Measurements from ENCODE around the gene CLCN5.

The CLCN5 gene

GRCh38 chrX:49934729-49935128 lies 12.3 kb downstream of the CLCN5 start:
- no peak for DNase-seq

- DNase-seq, result no peak
Measured at GRCh38 chrX:49947781-49948180, 25.4 kb downstream of the CLCN5 start.

GRCh38 chrX:49949961-49950360 lies 27.6 kb downstream of the CLCN5 start:
- no peak for DNase-seq

- no peak for DNase-seq
Measured at GRCh38 chrX:49951524-49952193, 29.3 kb downstream of the CLCN5 start.

GRCh38 chrX:49956313-49956712 lies 33.9 kb downstream of the CLCN5 start:
- no peak for DNase-seq

- no peak for DNase-seq
Measured at GRCh38 chrX:49958727-49959485, 36.5 kb downstream of the CLCN5 start.

GRCh38 chrX:49959602-49960001 lies 37.2 kb downstream of the CLCN5 start:
- DNase-seq, result no peak

- no peak for DNase-seq
Measured at GRCh38 chrX:49960061-49960460, 37.7 kb downstream of the CLCN5 start.

- DNase-seq, result no peak
Measured at GRCh38 chrX:49970674-49971073, 48.3 kb downstream of the CLCN5 start.

GRCh38 chrX:49972328-49972860 lies 50.0 kb downstream of the CLCN5 start:
- DNase-seq, result no peak

GRCh38 chrX:49976682-49977197 lies 54.3 kb downstream of the CLCN5 start:
- no peak for DNase-seq

- no peak for DNase-seq
Measured at GRCh38 chrX:49977319-49978090, 55.1 kb downstream of the CLCN5 start.

GRCh38 chrX:49978176-49978575 lies 55.8 kb downstream of the CLCN5 start:
- DNase-seq, result no peak

- no peak for DNase-seq
Measured at GRCh38 chrX:49986058-49986457, 63.7 kb downstream of the CLCN5 start.

GRCh38 chrX:49987651-49988050 lies 65.3 kb downstream of the CLCN5 start:
- no peak for DNase-seq

- DNase-seq, result no peak
Measured at GRCh38 chrX:49988143-49988542, 65.7 kb downstream of the CLCN5 start.

GRCh38 chrX:49991758-49992157 lies 69.4 kb downstream of the CLCN5 start:
- no peak for DNase-seq

- DNase-seq, result no peak
Measured at GRCh38 chrX:49992853-49993252, 70.5 kb downstream of the CLCN5 start.

- DNase-seq, result no peak
Measured at GRCh38 chrX:49993661-49994060, 71.3 kb downstream of the CLCN5 start.

GRCh38 chrX:49995107-49995731 lies 72.8 kb downstream of the CLCN5 start:
- no peak for DNase-seq

GRCh38 chrX:49995795-49996455 lies 73.5 kb downstream of the CLCN5 start:
- DNase-seq, result no peak

- DNase-seq, result no peak
Measured at GRCh38 chrX:49996474-49996873, 74.1 kb downstream of the CLCN5 start.
